SK-N-SH treated with all-trans-retinoic acid at 6 μM for 48 hours (cell line): ENCODE measurements around the gene CPNE4.

Experiments used
- ISL1 ChIP-seq: fragments of 250-450 bp; sonication (Bioruptor Pico); IDR thresholded peaks from 2 replicates; pipeline ENCODE4 v2.1.2; 2022; ENCODE audit warnings: mild to moderate bottlenecking, moderate library complexity
- ZC3H10 ChIP-seq: fragments of 250-450 bp; sonication (Bioruptor Pico); IDR thresholded peaks from 2 replicates; pipeline ENCODE4 v1.5.1; 2021; ENCODE audit warnings: mild to moderate bottlenecking, moderate library complexity
- ZFP3 ChIP-seq: fragments of 250-450 bp; sonication (Bioruptor Pico); IDR thresholded peaks from 2 replicates; pipeline ENCODE4 v1.5.0; 2020; ENCODE audit warnings: mild to moderate bottlenecking, moderate library complexity
- ZNF70 ChIP-seq: fragments of 450-650 bp; formaldehyde crosslinking; IDR thresholded peaks from 2 replicates; pipeline ENCODE4 v1.5.0; 2020; ENCODE audit warnings: mild to moderate bottlenecking, moderate library complexity

- TF ChIP-seq ZFP3 (no peak), ISL1 (no peak), ZNF70 (CRISPR knock-in tag) (no peak), ZC3H10 (no peak)
Measured at GRCh38 chr3:131804565-131805133, 230.2 kb downstream of the CPNE4 start.
